IMR-90 (cell line): Measurements from ENCODE around the gene ARX. TPM values are rescaled to one million over a fixed set of nuclear protein-coding genes. Genes with fewer than 3 reads are reported as not detected.

Experiments used
- ATAC-seq: fragments of 200-7000 bp; cut with Tn5 transposase; 2 replicates; pipeline ENCODE4 v1.9.1; 2020; ENCODE audit warnings: low read depth, mild to moderate bottlenecking, moderate library complexity
- BruUV-seq: library from RNA; stranded (reverse); fragments of 400-500 nt; replicated peaks from 2 replicates; lab custom pipeline; 2021; lab: Mats Ljungman, UMichigan
- CTCF ChIA-PET: fragments of 300-600 bp; formaldehyde crosslinking; extraction: SDS; loops from one replicate; lab custom pipeline; 2021; ENCODE audit warnings: antibody characterized with exemption; lab: Yijun Ruan, JAX
- POLR2A ChIA-PET: fragments of 300-600 bp; sonication (Branson Sonifier 250); formaldehyde crosslinking; loops from one replicate; lab custom pipeline; 2022; ENCODE audit warnings: antibody characterized with exemption; ENCODE audit not compliant: unreplicated experiment; lab: Charles Lee
- DNase-seq: peaks from one replicate; pipeline ENCODE4 v3.0.0; 2013
- H2AFZ ChIP-seq: replicated peaks from 2 replicates; pipeline ENCODE3; 2013; ENCODE audit warnings: low read length, mild to moderate bottlenecking; ENCODE audit not compliant: poor library complexity
- H2AK5ac ChIP-seq: 2 replicates; pipeline ENCODE4 v1.6.1; 2013; ENCODE audit warnings: low read depth, low read length, inconsistent platforms
- H2AK9ac ChIP-seq: replicated peaks from 2 replicates; pipeline ENCODE3; 2013; ENCODE audit warnings: mild to moderate bottlenecking, low read depth, low read length, moderate library complexity; ENCODE audit not compliant: poor library complexity
- H2BK120ac ChIP-seq: 2 replicates; pipeline ENCODE4 v1.6.1; 2013; ENCODE audit warnings: low read depth, low read length, inconsistent platforms
- H2BK15ac ChIP-seq: 3 replicates; pipeline ENCODE4 v1.6.1; 2013; ENCODE audit warnings: low read depth, low read length, inconsistent platforms
- H2BK20ac ChIP-seq: 2 replicates; pipeline ENCODE4 v1.6.1; 2013; ENCODE audit warnings: low read depth, mild to moderate bottlenecking, inconsistent platforms, low read length, moderate library complexity
- H2BK5ac ChIP-seq: 2 replicates; pipeline ENCODE4 v1.6.1; 2013; ENCODE audit warnings: mild to moderate bottlenecking, low read depth, low read length, inconsistent platforms; ENCODE audit not compliant: poor library complexity, severe bottlenecking
- H3K14ac ChIP-seq: replicated peaks from 2 replicates; pipeline ENCODE4 v1.6.1; 2013; ENCODE audit warnings: low read depth, low read length, inconsistent platforms
- H3K18ac ChIP-seq: 2 replicates; pipeline ENCODE4 v1.6.1; 2013; ENCODE audit warnings: low read depth, low read length, control low read depth
- H3K23ac ChIP-seq: 2 replicates; pipeline ENCODE4 v1.6.1; 2013; ENCODE audit warnings: low read depth, low read length, inconsistent platforms
- H3K27ac ChIP-seq: 2 replicates; pipeline ENCODE4 v1.5.1; 2013; ENCODE audit warnings: mild to moderate bottlenecking, control low read depth, low read length; ENCODE audit not compliant: insufficient read depth
- H3K27me3 ChIP-seq: 2 replicates; pipeline ENCODE4 v1.6.1; 2013; ENCODE audit warnings: low read length; ENCODE audit not compliant: control insufficient read depth, insufficient read depth
- H3K36me3 ChIP-seq: 2 replicates; pipeline ENCODE4 v1.6.1; 2013; ENCODE audit warnings: low read length, mixed read lengths; ENCODE audit not compliant: control insufficient read depth, insufficient read depth
- H3K4ac ChIP-seq: 2 replicates; pipeline ENCODE4 v1.6.1; 2013; ENCODE audit warnings: low read depth, low read length, inconsistent platforms
- H3K4me1 ChIP-seq: 2 replicates; pipeline ENCODE4 v1.6.1; 2013; ENCODE audit warnings: low read length, mixed read lengths; ENCODE audit not compliant: control insufficient read depth, insufficient read depth
- H3K4me2 ChIP-seq: 2 replicates; pipeline ENCODE4 v1.6.1; 2013; ENCODE audit warnings: low read depth, mild to moderate bottlenecking, control low read depth, low read length, moderate library complexity
- H3K4me3 ChIP-seq: 2 replicates; pipeline ENCODE4 v1.5.1; 2013; ENCODE audit warnings: low read depth, mild to moderate bottlenecking, control low read depth, low read length, moderate library complexity; ENCODE audit not compliant: insufficient read depth
- H3K56ac ChIP-seq: 2 replicates; pipeline ENCODE4 v1.6.1; 2013; ENCODE audit warnings: low read length, inconsistent platforms; ENCODE audit not compliant: insufficient read depth; ENCODE audit errors: extremely low read depth
- H3K79me1 ChIP-seq, 2 experiments: 2 replicates each; pipeline ENCODE4 v1.6.1; 2013; ENCODE audit warnings: low read length in 2 of 2, inconsistent platforms in 1 of 2, low read depth in 1 of 2
- H3K9ac ChIP-seq: 2 replicates; pipeline ENCODE4 v1.6.1; 2013; ENCODE audit warnings: low read depth, low read length, control low read depth
- H3K9me1 ChIP-seq: 2 replicates; pipeline ENCODE4 v1.6.1; 2013; ENCODE audit warnings: low read length, inconsistent platforms; ENCODE audit not compliant: insufficient read depth
- H3K9me3 ChIP-seq: 2 replicates; pipeline ENCODE4 v1.6.1; 2013; ENCODE audit warnings: low read length; ENCODE audit not compliant: control insufficient read depth, insufficient read depth
- H4K20me1 ChIP-seq: 2 replicates; pipeline ENCODE4 v1.6.1; 2013; ENCODE audit warnings: low read length, inconsistent platforms; ENCODE audit not compliant: insufficient read depth
- H4K5ac ChIP-seq: 2 replicates; pipeline ENCODE4 v1.6.1; 2013; ENCODE audit warnings: mild to moderate bottlenecking, low read depth, low read length, control low read depth
- H4K8ac ChIP-seq, 2 experiments: 2 replicates each; pipeline ENCODE4 v1.6.1; 2013; ENCODE audit warnings: low read depth in 2 of 2, low read length in 2 of 2, control low read depth in 1 of 2, inconsistent platforms in 1 of 2
- H4K91ac ChIP-seq: 2 replicates; pipeline ENCODE4 v1.6.1; 2013; ENCODE audit warnings: low read depth, low read length, inconsistent platforms; ENCODE audit not compliant: insufficient read depth
- BHLHE40 ChIP-seq: fragments of 150-350 bp; IDR thresholded peaks from 2 replicates; pipeline ENCODE4 v1.6.1; 2016; ENCODE audit warnings: mild to moderate bottlenecking, low read depth, low read length
- CEBPB ChIP-seq: IDR thresholded peaks from 2 replicates; pipeline ENCODE4 v1.6.1; 2012; ENCODE audit warnings: low read depth, low read length, improper control_type of control experiment
- CHD1 ChIP-seq: IDR thresholded peaks from 2 replicates; pipeline ENCODE4 v1.6.1; 2012; ENCODE audit warnings: low read depth, low read length, improper control_type of control experiment
- FOS ChIP-seq: fragments of 150-350 bp; IDR thresholded peaks from 2 replicates; pipeline ENCODE4 v1.6.1; 2016; ENCODE audit warnings: low read depth, low read length
- MAFK ChIP-seq: IDR thresholded peaks from 2 replicates; pipeline ENCODE4 v1.6.1; 2012; ENCODE audit warnings: low read depth, low read length, improper control_type of control experiment
- MAZ ChIP-seq: IDR thresholded peaks from 2 replicates; pipeline ENCODE4 v1.6.1; 2012; ENCODE audit warnings: low read depth, mild to moderate bottlenecking, low read length, improper control_type of control experiment, moderate library complexity, borderline replicate concordance
- MXI1 ChIP-seq: IDR thresholded peaks from 2 replicates; pipeline ENCODE4 v1.6.1; 2012; ENCODE audit warnings: low read depth, mild to moderate bottlenecking, low read length, moderate library complexity, borderline replicate concordance
- NFE2L2 ChIP-seq: fragments of 150-350 bp; IDR thresholded peaks from 2 replicates; pipeline ENCODE4 v1.6.1; 2016; ENCODE audit warnings: low read depth, mild to moderate bottlenecking, low read length
- POLR2A ChIP-seq: IDR thresholded peaks from 2 replicates; pipeline ENCODE4 v1.6.1; 2012; ENCODE audit warnings: mild to moderate bottlenecking, low read depth, low read length
- RCOR1 ChIP-seq: IDR thresholded peaks from 2 replicates; pipeline ENCODE4 v1.6.1; 2012; ENCODE audit warnings: mild to moderate bottlenecking, low read length, improper control_type of control experiment; ENCODE audit not compliant: insufficient replicate concordance
- RFX5 ChIP-seq: IDR thresholded peaks from 2 replicates; pipeline ENCODE4 v1.8.0; 2012; ENCODE audit warnings: low read depth, mild to moderate bottlenecking, low read length, moderate library complexity
- SMC3 ChIP-seq: fragments of 150-350 bp; IDR thresholded peaks from 2 replicates; pipeline ENCODE4 v1.6.1; 2016; ENCODE audit warnings: low read depth, mild to moderate bottlenecking, antibody characterized with exemption, low read length, moderate library complexity
- WGBS, 2 experiments: methylation state at CpG; one replicate each; pipeline versions ENCODE4 v1.1.5 to v1.1.7; 2013; ENCODE audit warnings: missing lambda C conversion rate in 2 of 2; ENCODE audit not compliant: insufficient read length in 1 of 2; ENCODE audit errors: extremely low coverage in 2 of 2; 5-methylcytosine and 5-hydroxymethylcytosine counted together
- dilution Hi-C: fragments of 300-500 bp; cut with HindIII; formaldehyde crosslinking; loops from one replicate; pipeline ENCODE4 v1.14.3; 2018; ENCODE audit warnings: low sequenced_read_pairs; ENCODE audit not compliant: unreplicated experiment
- in situ Hi-C: fragments of 300-500 bp; cut with MboI; formaldehyde crosslinking; loops from 3 replicates; pipeline ENCODE4 v1.14.3; 2019; ENCODE audit warnings: low sequenced_read_pairs, inconsistent platforms, mixed read lengths
- intact Hi-C: fragments of 100-400 bp; cut with micrococcal nuclease; formaldehyde crosslinking; loops from 2 replicates; pipeline ENCODE4 v1.10.0; 2022
- polyA plus RNA-seq, 3 experiments: library from polyadenylated mRNA; depleted of rRNA; stranded (reverse); fragments of >200 nt; gene quantifications; 2 replicates each; pipeline ENCODE4 v1.2.3, GENCODE V29; 2012; ENCODE audit warnings: low replicate concordance in 1 of 3
- total RNA-seq: library from RNA; depleted of rRNA; stranded (reverse); fragments of >200 nt; gene quantifications from 2 replicates; pipeline ENCODE4 v1.2.3, GENCODE V29; 2012
- TF ChIP-seq, protein P1 (sequence below): fragments of 150-350 bp; IDR thresholded peaks from 2 replicates; pipeline ENCODE4 v1.6.1; 2016; ENCODE audit warnings: low read depth, mild to moderate bottlenecking, low read length, moderate library complexity, borderline replicate concordance
- TF ChIP-seq, protein P2 (sequence below): fragments of 150-350 bp; IDR thresholded peaks from 2 replicates; pipeline ENCODE4 v1.6.1; 2017; ENCODE audit warnings: mild to moderate bottlenecking, antibody characterized with exemption, low read length, low read depth
- TF ChIP-seq, protein P3 (sequence below): conservative IDR thresholded peaks from 2 replicates; pipeline ENCODE4 v1.5.1; 2012; ENCODE audit warnings: mild to moderate bottlenecking, low read depth, low read length, improper control_type of control experiment

ARX gene
- total and polyA plus RNA-seq, 2 of the 4 experiments (the other 2 are of a cell fraction), result not detected

DNA sequence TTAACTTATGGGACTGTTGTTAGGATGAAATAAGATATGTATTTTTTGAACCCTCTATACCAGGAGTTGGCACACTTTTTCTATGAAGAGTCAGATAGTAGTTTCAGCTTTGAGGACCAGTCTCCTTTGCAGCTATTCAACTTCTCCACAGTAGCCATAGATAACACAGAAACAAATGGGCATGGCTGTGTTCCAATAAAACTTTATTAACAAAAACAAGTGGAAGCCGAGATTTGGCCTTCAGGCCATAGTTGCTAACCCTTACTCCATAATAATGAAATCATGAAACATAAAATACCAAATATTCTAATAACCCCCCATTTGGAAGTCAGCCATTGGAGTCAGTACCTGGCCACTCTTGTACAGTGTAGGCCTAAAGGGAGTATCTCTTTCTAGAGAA is 30.6 kb downstream of the ARX start:
- H2BK120ac ChIP-seq, result no peak overlapping the region
- no TSS peak for BruUV-seq
- no peak overlapping the region for H2AFZ ChIP-seq
- H4K91ac ChIP-seq, result no peak overlapping the region
- H3K9me1 ChIP-seq, result 0 out of 2 replicates have a peak, but pooled peaks cover 3% of the 10 kb centered on the region
- no peak for ATAC-seq
- H4K20me1 ChIP-seq, result no peaks in the 10 kb centered on the region
- no peaks in the 10 kb centered on the region for H3K36me3 ChIP-seq
- H2BK20ac ChIP-seq, result no peak overlapping the region
- no peak overlapping the region for H3K27ac ChIP-seq
- H3K4me3 ChIP-seq, result no peak overlapping the region
- no peaks in the 10 kb centered on the region; the same call in 1 of the 2 replicates for H3K4me1 ChIP-seq
- no peak overlapping the region for H2AK5ac ChIP-seq
- H3K56ac ChIP-seq, result no peak overlapping the region
- H2AK9ac ChIP-seq, result no peak overlapping the region
- no peaks in the 10 kb centered on the region for H3K9me3 ChIP-seq
- H3K23ac ChIP-seq, result no peak overlapping the region
- ChIA-PET CTCF (no interaction called here), POLR2A (no interaction called here)
- no peak overlapping the region for H4K5ac ChIP-seq
- H3K9ac ChIP-seq, result no peak overlapping the region
- H3K79me1 ChIP-seq, result no peaks in the 10 kb centered on the region
- H2BK15ac ChIP-seq, result no peak overlapping the region
- no peak overlapping the region for H3K14ac ChIP-seq
- H3K4me2 ChIP-seq, result no peak overlapping the region
- H2BK5ac ChIP-seq, result no peak overlapping the region
- dilution Hi-C loops, result no loop called here
- DNase-seq, result no peak
- no peak overlapping the region for H3K4ac ChIP-seq
- WGBS, 2 experiments, result no CpG with 5 or more reads among the region's 1 CpG
- H3K27me3 ChIP-seq, result no peaks in the 10 kb centered on the region
- intact Hi-C loops, result no loop called here
- no peak overlapping the region for H3K18ac ChIP-seq
- no peak for TF ChIP-seq FOS
- no peak for TF ChIP-seq CHD1
- no peak for TF ChIP-seq BHLHE40
- no peak for TF ChIP-seq MAFK
- no peak for TF ChIP-seq NFE2L2
- no peak for TF ChIP-seq RFX5
- TF ChIP-seq MAZ, result no peak
- no peak for TF ChIP-seq SMC3
- no peak for TF ChIP-seq MXI1
- TF ChIP-seq, protein P1, sequence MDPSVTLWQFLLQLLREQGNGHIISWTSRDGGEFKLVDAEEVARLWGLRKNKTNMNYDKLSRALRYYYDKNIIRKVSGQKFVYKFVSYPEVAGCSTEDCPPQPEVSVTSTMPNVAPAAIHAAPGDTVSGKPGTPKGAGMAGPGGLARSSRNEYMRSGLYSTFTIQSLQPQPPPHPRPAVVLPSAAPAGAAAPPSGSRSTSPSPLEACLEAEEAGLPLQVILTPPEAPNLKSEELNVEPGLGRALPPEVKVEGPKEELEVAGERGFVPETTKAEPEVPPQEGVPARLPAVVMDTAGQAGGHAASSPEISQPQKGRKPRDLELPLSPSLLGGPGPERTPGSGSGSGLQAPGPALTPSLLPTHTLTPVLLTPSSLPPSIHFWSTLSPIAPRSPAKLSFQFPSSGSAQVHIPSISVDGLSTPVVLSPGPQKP, result no peak
- TF ChIP-seq RCOR1, result no peak
- no peak for TF ChIP-seq CEBPB
- TF ChIP-seq, protein P2, sequence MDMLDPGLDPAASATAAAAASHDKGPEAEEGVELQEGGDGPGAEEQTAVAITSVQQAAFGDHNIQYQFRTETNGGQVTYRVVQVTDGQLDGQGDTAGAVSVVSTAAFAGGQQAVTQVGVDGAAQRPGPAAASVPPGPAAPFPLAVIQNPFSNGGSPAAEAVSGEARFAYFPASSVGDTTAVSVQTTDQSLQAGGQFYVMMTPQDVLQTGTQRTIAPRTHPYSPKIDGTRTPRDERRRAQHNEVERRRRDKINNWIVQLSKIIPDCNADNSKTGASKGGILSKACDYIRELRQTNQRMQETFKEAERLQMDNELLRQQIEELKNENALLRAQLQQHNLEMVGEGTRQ, result no peak
- TF ChIP-seq, protein P3, sequence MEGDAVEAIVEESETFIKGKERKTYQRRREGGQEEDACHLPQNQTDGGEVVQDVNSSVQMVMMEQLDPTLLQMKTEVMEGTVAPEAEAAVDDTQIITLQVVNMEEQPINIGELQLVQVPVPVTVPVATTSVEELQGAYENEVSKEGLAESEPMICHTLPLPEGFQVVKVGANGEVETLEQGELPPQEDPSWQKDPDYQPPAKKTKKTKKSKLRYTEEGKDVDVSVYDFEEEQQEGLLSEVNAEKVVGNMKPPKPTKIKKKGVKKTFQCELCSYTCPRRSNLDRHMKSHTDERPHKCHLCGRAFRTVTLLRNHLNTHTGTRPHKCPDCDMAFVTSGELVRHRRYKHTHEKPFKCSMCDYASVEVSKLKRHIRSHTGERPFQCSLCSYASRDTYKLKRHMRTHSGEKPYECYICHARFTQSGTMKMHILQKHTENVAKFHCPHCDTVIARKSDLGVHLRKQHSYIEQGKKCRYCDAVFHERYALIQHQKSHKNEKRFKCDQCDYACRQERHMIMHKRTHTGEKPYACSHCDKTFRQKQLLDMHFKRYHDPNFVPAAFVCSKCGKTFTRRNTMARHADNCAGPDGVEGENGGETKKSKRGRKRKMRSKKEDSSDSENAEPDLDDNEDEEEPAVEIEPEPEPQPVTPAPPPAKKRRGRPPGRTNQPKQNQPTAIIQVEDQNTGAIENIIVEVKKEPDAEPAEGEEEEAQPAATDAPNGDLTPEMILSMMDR, result no peak
- TF ChIP-seq POLR2A, result no peak
- no peak overlapping the region for H4K8ac ChIP-seq
- in situ Hi-C loops, result no loop called here
